K562 (cell line): ENCODE measurements around the gene RIPK4. TPM values are rescaled to one million over a fixed set of nuclear protein-coding genes. Genes with fewer than 3 reads are reported as not detected.

Experiments
- ATAC-seq: fragments of 200-7000 bp; cut with Tn5 transposase; 3 replicates; pipeline ENCODE4 v1.9.1; 2020; ENCODE audit warnings: moderate library complexity
- BruUV-seq: library from RNA; stranded (reverse); fragments of 400-500 nt; replicated peaks from 2 replicates; lab custom pipeline; 2021; lab: Mats Ljungman, UMichigan
- CTCF ChIA-PET: fragments of 300-600 bp; formaldehyde crosslinking; extraction: SDS; loops from one replicate; lab custom pipeline; 2021; ENCODE audit warnings: low intra/inter-chr PET ratio; lab: Yijun Ruan, JAX
- POLR2A ChIA-PET: fragments of 300-600, 350-650 bp; sonication (Branson Sonifier 250); formaldehyde crosslinking; extraction: SDS; loops from one replicate; lab custom pipeline; 2021; ENCODE audit warnings: antibody characterized with exemption, inconsistent platforms; lab: Yijun Ruan, JAX
- DNase-seq, 4 experiments: peaks; one replicate each; pipeline versions ENCODE4 v3.0.0 to v3.0.0-alpha.2; 2011 to 2018; ENCODE audit warnings: low spot score in 3 of 4, mixed read lengths in 3 of 4; ENCODE audit errors: extremely low read depth in 1 of 4
- FAIRE-seq: peaks from 2 replicates; lab custom pipeline; 2011; peaks lifted over from hg19 to GRCh38; lab: Jason Lieb, UNC
- H2AFZ ChIP-seq: 2 replicates; pipeline ENCODE4 v1.6.0; 2011; ENCODE audit warnings: low read depth, low read length, control low read depth, inconsistent platforms
- H3K27ac ChIP-seq: fragments of 200-600 bp; 3 replicates; pipeline ENCODE4 v1.8.0; 2011; ENCODE audit warnings: low read depth, mild to moderate bottlenecking, control low read depth, inconsistent platforms, low read length, moderate library complexity, mixed read lengths; ENCODE audit errors: extremely low read depth
- H3K27me3 ChIP-seq, 2 experiments: fragments of 300-600 bp in 1 of 2; 2 replicates in 1 of 2; 3 replicates in 1 of 2; pipeline versions ENCODE4 v1.6.0 to v1.8.0; 2011; ENCODE audit warnings: inconsistent platforms in 2 of 2, low read length in 2 of 2, mild to moderate bottlenecking in 1 of 2, mixed read lengths in 1 of 2, moderate library complexity in 1 of 2; ENCODE audit not compliant: control insufficient read depth in 2 of 2, insufficient read depth in 2 of 2
- H3K36me3 ChIP-seq: fragments of 300-600 bp; 3 replicates; pipeline ENCODE4 v1.8.0; 2011; ENCODE audit warnings: mild to moderate bottlenecking, low read length, inconsistent platforms; ENCODE audit not compliant: control insufficient read depth, insufficient read depth
- H3K4me1 ChIP-seq, 2 experiments: fragments of 200-600 bp in 1 of 2; replicated peaks in 1 of 2; 2 replicates in 1 of 2; 3 replicates in 1 of 2; pipeline versions ENCODE4 v1.5.1 to v1.8.0; 2011; ENCODE audit warnings: inconsistent platforms in 2 of 2, low read length in 2 of 2, mild to moderate bottlenecking in 1 of 2, mixed read lengths in 1 of 2, moderate library complexity in 1 of 2; ENCODE audit not compliant: control insufficient read depth in 2 of 2, insufficient read depth in 2 of 2
- H3K4me2 ChIP-seq: 2 replicates; pipeline ENCODE4 v1.6.1; 2011; ENCODE audit warnings: low read length, control low read depth, inconsistent platforms, mixed read lengths; ENCODE audit not compliant: insufficient read depth
- H3K4me3 ChIP-seq: fragments of 200-600 bp; sonication (generic), shearing (Covaris generic); 2 replicates; pipeline ENCODE4 v1.5.1; 2016; ENCODE audit warnings: control low read depth, inconsistent platforms
- H3K79me2 ChIP-seq: fragments of 200-600 bp; 3 replicates; pipeline ENCODE4 v1.8.0; 2011; ENCODE audit warnings: low read length, inconsistent platforms; ENCODE audit not compliant: control insufficient read depth, insufficient read depth
- H3K9ac ChIP-seq, 2 experiments: 2 replicates each; pipeline versions ENCODE4 v1.6.0 to v1.6.1; 2011; ENCODE audit warnings: low read depth in 2 of 2, low read length in 2 of 2, control low read depth in 1 of 2, inconsistent platforms in 1 of 2, mild to moderate bottlenecking in 1 of 2, mixed read lengths in 1 of 2; ENCODE audit not compliant: insufficient read depth in 1 of 2
- H3K9me1 ChIP-seq: one replicate; pipeline ENCODE4 v1.6.0; 2011; ENCODE audit warnings: inconsistent platforms, mild to moderate bottlenecking, low read length, moderate library complexity; ENCODE audit not compliant: control insufficient read depth, insufficient read depth
- H3K9me3 ChIP-seq: replicated peaks from 2 replicates; pipeline ENCODE4 v1.5.1; 2011; ENCODE audit warnings: low read depth, low read length, inconsistent platforms; ENCODE audit not compliant: control insufficient read depth, insufficient read depth
- H4K20me1 ChIP-seq: replicated peaks from 2 replicates; pipeline ENCODE4 v1.6.1; 2011; ENCODE audit warnings: low read length, inconsistent platforms, mixed read lengths; ENCODE audit not compliant: control insufficient read depth, insufficient read depth
- ARID2 ChIP-seq: fragments of 450-650 bp; IDR thresholded peaks from 2 replicates; pipeline ENCODE4 v1.6.1; 2017; ENCODE audit warnings: antibody characterized with exemption, mild to moderate bottlenecking
- ATF2 ChIP-seq: sonication (generic); formaldehyde crosslinking; IDR thresholded peaks from 2 replicates; pipeline ENCODE4 v1.8.1; 2022; ENCODE audit warnings: missing genetic modification reagents
- BRD9 ChIP-seq: fragments of 450-650 bp; IDR thresholded peaks from 2 replicates; pipeline ENCODE4 v1.6.1; 2018; ENCODE audit warnings: low read depth; ENCODE audit not compliant: partially characterized antibody
- CBX3 ChIP-seq, 2 experiments: IDR thresholded peaks; 1 replicate in 1 of 2; 2 replicates in 1 of 2; pipeline ENCODE4 v1.6.1; 2012; ENCODE audit warnings: inconsistent platforms in 2 of 2, low read length in 2 of 2, borderline replicate concordance in 1 of 2, control low read depth in 1 of 2
- ERF ChIP-seq: fragments of 450-650 bp; formaldehyde crosslinking; IDR thresholded peaks from 2 replicates; pipeline ENCODE4 v1.4.0; 2020; ENCODE audit warnings: mild to moderate bottlenecking, mixed read lengths
- FUS ChIP-seq: fragments of 200-400 bp; formaldehyde crosslinking; optimal IDR thresholded peaks from 2 replicates; pipeline ENCODE3; 2017; ENCODE audit warnings: low read depth, low read length
- HEY1 ChIP-seq: fragments of 250-450 bp; sonication (Bioruptor Pico); IDR thresholded peaks from 2 replicates; pipeline ENCODE4 v1.5.0; 2020; ENCODE audit warnings: mild to moderate bottlenecking, moderate library complexity, borderline replicate concordance
- KAT2B ChIP-seq: IDR thresholded peaks from one replicate; pipeline ENCODE4 v1.6.1; 2012; ENCODE audit warnings: low read depth, mild to moderate bottlenecking, control low read depth, inconsistent platforms, low read length, moderate library complexity
- NEUROD1 ChIP-seq: fragments of 150-350 bp; IDR thresholded peaks from 2 replicates; pipeline ENCODE4 v1.6.1; 2014; ENCODE audit warnings: borderline replicate concordance, low read length, low read depth; ENCODE audit not compliant: partially characterized antibody
- POLR2AphosphoS5 ChIP-seq: IDR thresholded peaks from 2 replicates; pipeline ENCODE4 v1.6.1; 2011; ENCODE audit warnings: mild to moderate bottlenecking, low read depth, low read length, moderate library complexity; ENCODE audit not compliant: control insufficient read depth, insufficient read depth
- POU5F1 ChIP-seq: fragments of 150-350 bp; IDR thresholded peaks from 2 replicates; pipeline ENCODE4 v1.6.1; 2014; ENCODE audit warnings: borderline replicate concordance, low read length, low read depth, mild to moderate bottlenecking; ENCODE audit not compliant: partially characterized antibody
- PRMT5 ChIP-seq: sonication (generic); formaldehyde crosslinking; IDR thresholded peaks from 2 replicates; pipeline ENCODE4 v1.5.0; 2020; ENCODE audit warnings: missing genetic modification reagents
- RAD51 ChIP-seq: fragments of 450-650 bp; IDR thresholded peaks from 2 replicates; pipeline ENCODE4 v1.7.1; 2016; ENCODE audit warnings: low read depth, mild to moderate bottlenecking, borderline replicate concordance
- RBFOX2 ChIP-seq: fragments of 200-400 bp; formaldehyde crosslinking; IDR thresholded peaks from 2 replicates; pipeline ENCODE4 v1.6.1; 2017; ENCODE audit warnings: low read depth, mild to moderate bottlenecking, low read length, moderate library complexity
- RFX7 ChIP-seq: fragments of 250-450 bp; sonication (Bioruptor Pico); IDR thresholded peaks from 2 replicates; pipeline ENCODE4 v1.5.1; 2021; ENCODE audit warnings: mild to moderate bottlenecking
- SNIP1 ChIP-seq: fragments of 450-650 bp; IDR thresholded peaks from 2 replicates; pipeline ENCODE4 v1.7.1; 2017; ENCODE audit warnings: low read depth, mild to moderate bottlenecking
- TGIF2 ChIP-seq: sonication (generic); formaldehyde crosslinking; IDR thresholded peaks from 2 replicates; pipeline ENCODE4 v1.8.1; 2022; ENCODE audit warnings: mild to moderate bottlenecking, missing genetic modification reagents, moderate library complexity
- ZBED1 ChIP-seq: IDR thresholded peaks from 2 replicates; pipeline ENCODE4 v1.6.1; 2014
- ZNF79 ChIP-seq: fragments of 250-450 bp; sonication (Bioruptor Pico); IDR thresholded peaks from 2 replicates; pipeline ENCODE4 v1.4.0; 2020; ENCODE audit warnings: low read depth, mild to moderate bottlenecking, moderate library complexity
- WGBS: fragments of 100-300 bp; shearing (Covaris generic); methylation state at CpG from one replicate; pipeline ENCODE4 v1.1.6; 2016; ENCODE audit warnings: low coverage, mixed read lengths; ENCODE audit not compliant: insufficient coverage; ENCODE audit errors: missing lambda C conversion rate; 5-methylcytosine and 5-hydroxymethylcytosine counted together
- in situ Hi-C: fragments of 300-500 bp; cut with MboI; formaldehyde crosslinking; loops from 4 replicates; pipeline ENCODE4 v1.15.0; 2018; ENCODE audit warnings: inconsistent platforms, mixed read lengths
- intact Hi-C: fragments of 100-400 bp; cut with micrococcal nuclease; formaldehyde crosslinking; loops from 2 replicates; pipeline ENCODE4 v1.14.2; 2022
- polyA plus RNA-seq, 8 experiments: library from polyadenylated mRNA; depleted of rRNA in 4 of 8; stranded (reverse) in 5 of 8; unstranded in 3 of 8; fragments of >200 nt; fragmentation: Nextera tagmentation in 2 of 8; fragmentation: Illumina TruSeq in 1 of 8; extraction: Ambion mirVana in 2 of 8; extraction: Trizol in 1 of 8; gene quantifications; 2 replicates each; pipeline versions ENCODE4 v1.2.1 to v1.2.3, GENCODE V29; 2011 to 2014; ENCODE audit warnings: inconsistent platforms in 1 of 8, missing spikeins in 1 of 8
- total RNA-seq, 7 experiments: library from RNA; depleted of rRNA in 6 of 7; stranded (reverse); fragments of >200 nt in 6 of 7; fragmentation: Illumina TruSeq in 2 of 7; extraction: Trizol in 2 of 7; gene quantifications; 2 replicates each; pipeline versions ENCODE4 v1.2.1 to v1.2.3, GENCODE V29; 2011 to 2021; ENCODE audit warnings: low replicate concordance in 1 of 7
- TF ChIP-seq, protein P1 (sequence below): fragments of 250-450 bp; sonication (Bioruptor Pico); IDR thresholded peaks from 2 replicates; pipeline ENCODE4 v1.9.0; 2021; ENCODE audit warnings: mild to moderate bottlenecking

Gene RIPK4
- total and polyA plus RNA-seq, 9 of the 15 experiments (the other 6 are each of a cell fraction or from before 2014, with no cell fraction given): not detected

- peaks cover 14% of the 10 kb centered on the region; the same call in 1 of the 2 replicates for H4K20me1 ChIP-seq
- no peak for ATAC-seq
- ChIA-PET CTCF (interaction anchor here (0.7 kb wide), 1 partner anchor 242 kb away, joined by 3 read pairs; no protein-coding TSS in a partner anchor), POLR2A (interaction anchor here (1.0 kb wide), 2 partner anchors 12 to 28 kb away, joined by 3 to 5 read pairs; no protein-coding TSS in a partner anchor)
- no peaks in the 10 kb centered on the region for H3K9me3 ChIP-seq
- FAIRE-seq: no peak
- no TSS peak for BruUV-seq
- no peak overlapping the region for H3K4me3 ChIP-seq
- H3K4me2 ChIP-seq: no peak overlapping the region
- peaks cover 0 to 12% of the 10 kb centered on the region in 2 experiments; a peak in 2 of 5 replicates for H3K4me1 ChIP-seq
- no peaks in the 10 kb centered on the region for H3K9me1 ChIP-seq
- no peak overlapping the region for H3K27ac ChIP-seq
- H3K36me3 ChIP-seq: no peaks in the 10 kb centered on the region
- no peak for DNase-seq
- peaks cover 63 to 69% of the 10 kb centered on the region in 2 experiments for H3K27me3 ChIP-seq
- in situ Hi-C loops (no loop called here), intact Hi-C loops (loop anchor here (10.0 kb wide), 1 partner anchor 490 kb away; no protein-coding TSS in a partner anchor)
- no peak for TF ChIP-seq ZNF79 (CRISPR knock-in tag)
- no peak for TF ChIP-seq POLR2AphosphoS5
- TF ChIP-seq SNIP1: no peak
- TF ChIP-seq HEY1 (CRISPR knock-in tag): no peak
- TF ChIP-seq NEUROD1: no peak
- TF ChIP-seq RFX7 (CRISPR knock-in tag): no peak
- no peak for TF ChIP-seq ARID2
- no peak for TF ChIP-seq CBX3 (IDR thresholded peaks at IDR 0.05; ENCODE audit: borderline replicate concordance in 1 of 2, low read length in 2 of 2)
- no peak for TF ChIP-seq POU5F1
- no peak for TF ChIP-seq ATF2
- TF ChIP-seq ERF: no peak
- TF ChIP-seq, protein P1, sequence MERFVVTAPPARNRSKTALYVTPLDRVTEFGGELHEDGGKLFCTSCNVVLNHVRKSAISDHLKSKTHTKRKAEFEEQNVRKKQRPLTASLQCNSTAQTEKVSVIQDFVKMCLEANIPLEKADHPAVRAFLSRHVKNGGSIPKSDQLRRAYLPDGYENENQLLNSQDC (CRISPR knock-in tag): no peak
- TF ChIP-seq PRMT5 (CRISPR knock-in tag): no peak
- TF ChIP-seq RAD51: no peak
- no peak for TF ChIP-seq FUS
- no peak for TF ChIP-seq RBFOX2
- no peak for TF ChIP-seq BRD9
- no peak for TF ChIP-seq KAT2B
- TF ChIP-seq TGIF2: no peak
- no peak for TF ChIP-seq ZBED1
- H3K9ac ChIP-seq: no peak overlapping the region
- H2AFZ ChIP-seq: no peak overlapping the region
- H3K79me2 ChIP-seq: no peaks in the 10 kb centered on the region
- WGBS: 3% methylated on average over 9 of the region's 10 CpGs
These were observed 7.8 kb upstream of the RIPK4 start for GRCh38 chr21:41774467-41775148.
